HEK293T (cell line): ENCODE results near the gene RBM7.

Experiments used
- CTCF ChIA-PET: fragments of 350-600 bp; formaldehyde crosslinking; extraction: SDS; loops from one replicate; lab custom pipeline; 2021; ENCODE audit warnings: antibody characterized with exemption, inconsistent platforms; lab: Yijun Ruan, JAX
- POLR2A ChIA-PET: fragments of 350-600 bp; formaldehyde crosslinking; extraction: SDS; loops from one replicate; lab custom pipeline; 2020; ENCODE audit warnings: antibody characterized with exemption, inconsistent platforms; lab: Yijun Ruan, JAX
- DNase-seq: peaks from one replicate; pipeline ENCODE4 v3.0.0; 2012; ENCODE audit warnings: mixed read lengths; ENCODE audit errors: extremely low spot score
- ARNT ChIP-seq: fragments of 450-650 bp; IDR thresholded peaks from 2 replicates; pipeline ENCODE4 v1.6.1; 2017; ENCODE audit warnings: mild to moderate bottlenecking
- BHLHE40 ChIP-seq: fragments of 450-650 bp; IDR thresholded peaks from 2 replicates; pipeline ENCODE4 v1.6.1; 2016; ENCODE audit warnings: mild to moderate bottlenecking, moderate library complexity, borderline replicate concordance
- CTBP1 ChIP-seq: fragments of 450-650 bp; IDR thresholded peaks from 2 replicates; pipeline ENCODE4 v1.6.1; 2016; ENCODE audit warnings: borderline replicate concordance
- ELF4 ChIP-seq: fragments of 450-650 bp; IDR thresholded peaks from 2 replicates; pipeline ENCODE4 v1.6.1; 2017; ENCODE audit warnings: antibody characterized with exemption
- FOXA1 ChIP-seq: fragments of 450-650 bp; IDR thresholded peaks from 2 replicates; pipeline ENCODE4 v1.6.1; 2016; ENCODE audit warnings: mild to moderate bottlenecking
- FOXK2 ChIP-seq: fragments of 450-650 bp; IDR thresholded peaks from 2 replicates; pipeline ENCODE4 v1.6.1; 2016; ENCODE audit warnings: mild to moderate bottlenecking
- FOXM1 ChIP-seq: fragments of 450-650 bp; IDR thresholded peaks from 2 replicates; pipeline ENCODE4 v1.6.1; 2017; ENCODE audit warnings: mild to moderate bottlenecking, borderline replicate concordance
- HDGF ChIP-seq: fragments of 450-650 bp; IDR thresholded peaks from 2 replicates; pipeline ENCODE4 v1.6.1; 2017; ENCODE audit warnings: antibody characterized with exemption, borderline replicate concordance
- L3MBTL2 ChIP-seq: fragments of 450-650 bp; conservative IDR thresholded peaks from 2 replicates; pipeline ENCODE4 v1.6.1; 2016; ENCODE audit warnings: mild to moderate bottlenecking
- LEF1 ChIP-seq: fragments of 450-650 bp; IDR thresholded peaks from 2 replicates; pipeline ENCODE4 v1.6.1; 2017; ENCODE audit warnings: mild to moderate bottlenecking, borderline replicate concordance
- NFRKB ChIP-seq: fragments of 450-650 bp; IDR thresholded peaks from 2 replicates; pipeline ENCODE4 v1.6.1; 2016; ENCODE audit warnings: mild to moderate bottlenecking, moderate library complexity
- SP1 ChIP-seq: fragments of 450-650 bp; IDR thresholded peaks from 2 replicates; pipeline ENCODE4 v1.6.1; 2017
- SUZ12 ChIP-seq: fragments of 450-650 bp; IDR thresholded peaks from 2 replicates; pipeline ENCODE4 v1.6.1; 2016; ENCODE audit warnings: mild to moderate bottlenecking
- TARDBP ChIP-seq: fragments of 450-650 bp; IDR thresholded peaks from 2 replicates; pipeline ENCODE4 v1.6.1; 2016
- ZNF384 ChIP-seq: fragments of 450-650 bp; IDR thresholded peaks from 2 replicates; pipeline ENCODE4 v1.6.1; 2016
- TF ChIP-seq, protein P1 (sequence below): fragments of 450-650 bp; IDR thresholded peaks from 2 replicates; pipeline ENCODE4 v1.6.1; 2016

Gene RBM7

DNA sequence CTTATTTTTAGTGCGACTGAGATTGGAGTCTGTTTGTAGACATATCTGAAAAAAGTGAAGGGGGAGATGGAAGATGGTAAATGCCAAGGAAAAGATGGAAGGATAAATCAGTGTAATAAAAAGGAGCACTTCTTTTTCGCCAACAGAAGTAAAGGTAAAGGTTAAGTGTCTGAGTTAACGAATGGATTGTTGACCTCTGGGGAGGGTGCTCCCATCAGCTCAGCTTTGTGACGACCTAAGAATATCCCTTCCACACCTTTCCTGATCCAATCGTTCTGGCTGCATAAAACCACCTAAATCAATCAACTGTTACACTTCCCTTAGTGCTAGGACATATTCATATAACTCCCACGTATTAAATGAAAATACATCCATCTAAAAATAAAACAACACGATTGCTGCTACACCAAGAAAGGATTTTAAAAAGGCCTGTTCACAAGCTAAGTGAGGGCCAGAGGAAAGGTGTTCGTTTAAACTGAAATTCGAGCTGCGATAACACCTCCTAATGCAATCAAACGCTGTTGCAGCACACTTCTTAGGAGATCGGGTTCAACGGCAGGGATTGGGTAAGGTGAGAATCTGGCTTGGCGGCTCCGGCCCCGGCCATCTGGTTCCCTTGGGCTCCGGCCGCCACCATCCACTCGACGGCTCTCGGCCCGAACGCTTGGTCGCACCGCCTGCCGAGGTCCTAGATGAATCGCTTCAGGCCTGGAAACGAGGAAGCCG, 813 bp upstream of the RBM7 start:
- POLR2A ChIA-PET: interaction anchor here (1.0 kb wide), 1 partner anchor 39 kb away, joined by 3 read pairs; the partner anchor contains the start of gene REXO2
- no peak for DNase-seq
- CTCF ChIA-PET: interaction anchor here (1.3 kb wide), 1 partner anchor 59 kb away, joined by 5 read pairs; no protein-coding TSS in a partner anchor
- peak; percentile 89 for TF ChIP-seq L3MBTL2
- TF ChIP-seq TARDBP: no peak

DNA sequence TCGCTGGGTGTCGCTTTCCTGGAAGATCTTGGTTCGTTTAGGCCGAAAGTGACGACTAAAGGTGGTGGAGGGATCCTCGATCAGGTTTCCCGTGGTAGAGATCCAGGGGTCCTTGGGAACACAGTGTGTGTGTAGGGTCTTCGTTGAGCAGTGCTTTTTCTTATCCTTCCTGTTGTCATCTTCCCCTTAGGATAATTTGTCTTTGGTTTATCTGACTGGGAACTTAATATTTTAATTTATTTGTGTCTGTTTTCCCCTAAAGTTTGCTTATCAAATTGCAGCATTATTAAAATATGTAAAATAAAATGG, 403 bp downstream of the RBM7 start:
- DNase-seq: no peak
- ChIA-PET POLR2A (no interaction called here), CTCF (interaction anchor here (1.3 kb wide), 1 partner anchor 61 kb away, joined by 5 read pairs; no protein-coding TSS in a partner anchor)
- TF ChIP-seq ELF4: no peak
- TF ChIP-seq, protein P1, sequence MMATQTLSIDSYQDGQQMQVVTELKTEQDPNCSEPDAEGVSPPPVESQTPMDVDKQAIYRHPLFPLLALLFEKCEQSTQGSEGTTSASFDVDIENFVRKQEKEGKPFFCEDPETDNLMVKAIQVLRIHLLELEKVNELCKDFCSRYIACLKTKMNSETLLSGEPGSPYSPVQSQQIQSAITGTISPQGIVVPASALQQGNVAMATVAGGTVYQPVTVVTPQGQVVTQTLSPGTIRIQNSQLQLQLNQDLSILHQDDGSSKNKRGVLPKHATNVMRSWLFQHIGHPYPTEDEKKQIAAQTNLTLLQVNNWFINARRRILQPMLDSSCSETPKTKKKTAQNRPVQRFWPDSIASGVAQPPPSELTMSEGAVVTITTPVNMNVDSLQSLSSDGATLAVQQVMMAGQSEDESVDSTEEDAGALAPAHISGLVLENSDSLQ: no peak

DNA sequence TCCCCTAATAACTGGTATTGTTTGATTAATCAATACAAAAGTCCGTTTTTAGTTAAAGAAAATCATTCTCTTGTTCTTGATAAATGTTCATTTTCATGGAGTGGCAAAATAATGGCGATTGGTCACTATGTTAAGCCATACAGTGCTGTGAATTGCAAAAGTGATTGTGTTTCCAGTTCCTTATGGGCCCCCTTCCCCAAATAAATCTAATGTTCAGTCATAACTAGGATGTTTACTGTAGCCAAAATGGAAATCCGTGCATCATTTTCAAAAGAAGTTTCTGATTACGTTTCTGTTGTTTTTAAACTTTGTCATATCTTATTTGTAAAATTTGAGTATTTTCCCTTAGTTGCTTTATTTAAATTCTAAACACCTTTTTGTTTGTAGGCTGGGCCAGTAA, 845 bp downstream of the RBM7 start:
- CTCF ChIA-PET: no interaction called here
- no peak for TF ChIP-seq L3MBTL2
- no peak for TF ChIP-seq CTBP1
- TF ChIP-seq FOXK2: no peak
- TF ChIP-seq SUZ12: no peak
- no peak for TF ChIP-seq FOXM1
- TF ChIP-seq BHLHE40: no peak
- TF ChIP-seq ZNF384: no peak
- no peak for TF ChIP-seq NFRKB
- POLR2A ChIA-PET: interaction anchor here (1.1 kb wide), 1 partner anchor 38 kb away, joined by 3 read pairs; the partner anchor contains the start of gene REXO2
- no peak for DNase-seq

DNA sequence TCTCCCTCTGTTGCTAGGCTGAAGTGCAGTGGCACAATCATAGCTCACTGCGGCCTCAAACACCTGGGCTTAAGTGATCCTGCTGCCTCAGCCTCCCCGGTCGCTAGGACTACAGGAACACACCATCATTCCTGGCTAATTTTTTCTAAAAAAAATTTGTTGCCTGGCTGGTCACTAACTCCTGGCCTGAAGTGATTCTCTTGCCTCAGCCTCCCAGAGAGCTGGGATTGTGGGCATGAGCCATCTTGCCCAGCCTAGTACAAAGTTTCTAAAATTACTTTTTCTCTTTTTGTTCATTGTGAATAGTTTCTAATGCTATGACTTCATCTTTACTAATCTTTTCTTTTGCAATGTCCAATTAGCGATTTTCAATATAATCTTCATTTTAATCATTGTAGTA, 12.5 kb downstream of the RBM7 start:
- ChIA-PET CTCF (interaction anchor here (0.6 kb wide), 1 partner anchor 479 kb away, joined by 3 read pairs; no protein-coding TSS in a partner anchor), POLR2A (interaction anchor here (1.8 kb wide), 1 partner anchor 9 kb away, joined by 4 read pairs; no protein-coding TSS in a partner anchor)
- TF ChIP-seq BHLHE40 (no peak), HDGF (no peak), ELF4 (no peak), NFRKB (no peak), L3MBTL2 (no peak), TARDBP (no peak), ZNF384 (no peak), LEF1 (no peak), SP1 (no peak), SUZ12 (no peak), FOXA1 (no peak)
- no peak for DNase-seq

DNA sequence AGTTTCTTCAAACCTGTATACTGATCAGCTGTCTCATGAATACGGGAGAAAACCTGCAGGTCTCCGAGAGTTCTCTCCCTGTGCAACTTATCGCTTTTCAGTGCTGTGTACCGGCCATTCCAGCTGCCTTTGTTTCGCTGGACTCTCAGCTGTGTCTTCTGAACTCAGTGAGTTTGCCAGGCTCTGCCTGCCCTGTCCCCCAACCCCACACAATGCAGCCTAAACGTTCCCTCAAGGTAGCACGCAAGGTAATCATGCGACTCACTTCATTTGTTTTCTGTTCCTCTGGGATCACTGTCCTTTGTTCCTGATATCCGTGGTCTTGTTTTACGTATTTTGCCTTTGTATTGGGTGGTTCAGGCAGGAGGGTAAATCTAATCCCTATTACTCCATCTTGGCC, 13.5 kb downstream of the RBM7 start:
- DNase-seq: no peak
- TF ChIP-seq BHLHE40: no peak
- TF ChIP-seq, protein P1: no peak
- TF ChIP-seq ELF4: no peak
- no peak for TF ChIP-seq SUZ12
- no peak for TF ChIP-seq LEF1
- no peak for TF ChIP-seq FOXA1
- TF ChIP-seq NFRKB: no peak
- no peak for TF ChIP-seq CTBP1
- TF ChIP-seq ARNT: no peak
- TF ChIP-seq SP1: no peak
- TF ChIP-seq L3MBTL2: no peak
- no peak for TF ChIP-seq FOXK2
- TF ChIP-seq FOXM1: no peak
- no peak for TF ChIP-seq TARDBP
- no peak for TF ChIP-seq ZNF384
- TF ChIP-seq HDGF: no peak
- POLR2A ChIA-PET: no interaction called here
- CTCF ChIA-PET: no interaction called here

DNA sequence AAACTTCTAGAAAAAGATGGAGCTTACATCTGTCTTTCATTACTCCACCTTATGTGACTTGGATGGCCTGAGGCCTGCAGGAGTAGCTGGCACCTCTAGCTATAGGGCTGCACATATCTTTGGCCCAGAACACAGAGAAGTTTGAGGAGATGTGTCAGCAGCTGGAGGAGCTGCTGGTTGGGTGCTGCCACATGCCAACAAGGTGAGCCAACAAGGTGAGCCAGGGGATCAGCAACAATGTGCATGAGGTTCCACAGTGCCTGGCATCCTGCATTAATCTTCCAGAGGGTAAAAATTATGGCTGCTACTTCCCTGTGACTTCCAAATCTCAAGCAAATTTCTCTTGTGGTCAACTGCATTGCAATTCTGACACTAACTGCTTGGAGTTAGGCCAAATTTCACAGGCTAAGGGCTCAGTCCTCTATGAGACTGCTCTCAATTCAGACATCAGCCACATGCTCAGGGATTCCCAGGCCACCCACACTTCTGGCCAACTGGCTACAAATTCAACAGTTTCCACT, 16.0 kb downstream of the RBM7 start:
- ChIA-PET POLR2A (no interaction called here), CTCF (no interaction called here)
- DNase-seq: no peak
- no peak for TF ChIP-seq ARNT
- no peak for TF ChIP-seq BHLHE40
- TF ChIP-seq FOXA1: no peak
- no peak for TF ChIP-seq LEF1
- no peak for TF ChIP-seq FOXK2

DNA sequence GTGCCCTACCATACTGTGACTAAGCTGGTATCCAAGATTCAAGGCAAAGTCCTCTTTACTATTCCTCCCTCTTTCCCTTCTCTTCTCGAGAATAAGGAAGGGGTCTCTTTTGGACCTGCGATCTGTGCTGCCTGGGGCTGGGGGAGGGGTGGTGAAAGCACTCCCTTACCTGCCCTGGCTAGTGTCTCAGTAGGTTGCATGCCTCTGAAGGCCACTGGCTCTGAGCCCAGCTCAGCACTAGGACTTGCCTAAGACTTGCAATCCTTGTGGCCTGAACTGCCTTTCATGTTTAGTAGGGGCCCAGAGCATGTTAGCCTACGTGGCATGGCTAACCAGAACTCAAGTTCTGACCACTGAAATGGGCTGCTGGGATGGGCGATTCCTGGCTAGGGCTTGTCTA, 25.8 kb downstream of the RBM7 start:
- TF ChIP-seq CTBP1: no peak
- no peak for TF ChIP-seq L3MBTL2
- no peak for TF ChIP-seq FOXK2
- TF ChIP-seq NFRKB: no peak
- no peak for TF ChIP-seq FOXM1
- TF ChIP-seq SP1: no peak
- POLR2A ChIA-PET: no interaction called here

More for the DNA sequence above, 25.8 kb downstream of the RBM7 start:
- DNase-seq: no peak
- CTCF ChIA-PET: no interaction called here
